IPS-18c (cell line): ENCODE measurements around the gene GET4.
"Not testable (repeated sequence)": the region's sequence is repeated elsewhere in the genome, so short reads cannot be mapped to it uniquely, and the experiment has no call there.

Source experiments
- H3K4me3 ChIP-seq: 2 replicates; pipeline ENCODE4 v1.7.0; 2013; ENCODE audit warnings: low read depth, mild to moderate bottlenecking, low read length, moderate library complexity; ENCODE audit not compliant: insufficient read depth
- H3K9me3 ChIP-seq: one replicate; pipeline ENCODE4 v1.6.1; 2013; ENCODE audit warnings: mild to moderate bottlenecking, low read length, moderate library complexity; ENCODE audit not compliant: control insufficient read depth, insufficient read depth

The GET4 gene

DNA sequence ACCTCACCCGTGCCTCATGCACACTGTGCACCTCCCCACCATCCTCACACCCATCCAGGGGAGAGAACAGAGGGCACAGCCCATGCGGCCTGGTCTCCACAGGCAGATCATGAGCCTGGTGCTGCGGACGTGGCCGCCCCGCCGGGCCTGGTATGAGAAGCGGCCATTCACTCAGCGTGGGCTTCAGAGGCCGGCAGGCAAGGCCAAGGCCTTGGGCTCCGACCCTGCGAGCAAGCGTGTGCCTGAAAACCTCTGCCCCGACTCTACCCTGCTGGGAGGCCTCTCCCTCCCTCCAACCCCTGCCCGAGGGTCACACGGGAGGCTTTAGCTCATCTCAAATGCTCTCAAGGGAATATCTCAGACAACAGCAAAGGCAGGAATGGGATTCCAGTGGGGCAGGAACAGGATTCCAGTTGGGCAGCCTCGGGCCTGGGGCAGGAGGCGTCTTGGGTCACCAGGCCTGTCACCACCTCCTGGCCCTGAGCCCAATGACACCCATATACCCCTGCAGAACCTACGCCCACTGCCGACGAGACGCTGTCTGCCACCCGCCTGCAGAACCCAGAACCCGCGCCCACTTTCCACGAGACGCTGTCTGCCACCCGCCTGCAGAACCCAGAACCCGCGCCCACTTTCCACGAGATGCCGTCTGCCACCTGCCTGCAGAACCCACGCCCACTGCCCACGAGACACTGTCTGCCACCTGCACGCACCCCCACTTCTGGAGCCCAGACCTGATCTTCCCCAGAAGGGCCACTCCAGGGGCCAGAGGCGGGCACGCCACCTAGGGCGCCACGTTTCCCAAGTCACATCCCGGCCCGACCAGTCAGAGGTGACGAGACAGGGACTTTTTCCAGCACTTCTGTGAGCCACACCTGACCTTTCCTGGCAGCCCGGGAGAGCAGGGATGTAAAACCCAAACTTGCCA, 39.2 kb downstream of the GET4 start:
- Histone ChIP-seq H3K4me3 (no peak overlapping the region), H3K9me3 (no peaks in the 10 kb centered on the region)

- H3K4me3 ChIP-seq, result no peak overlapping the region
- no peaks in the 10 kb centered on the region for H3K9me3 ChIP-seq
These were observed 40.1 kb downstream of the GET4 start for GRCh38 chr7:916291-916941.

DNA sequence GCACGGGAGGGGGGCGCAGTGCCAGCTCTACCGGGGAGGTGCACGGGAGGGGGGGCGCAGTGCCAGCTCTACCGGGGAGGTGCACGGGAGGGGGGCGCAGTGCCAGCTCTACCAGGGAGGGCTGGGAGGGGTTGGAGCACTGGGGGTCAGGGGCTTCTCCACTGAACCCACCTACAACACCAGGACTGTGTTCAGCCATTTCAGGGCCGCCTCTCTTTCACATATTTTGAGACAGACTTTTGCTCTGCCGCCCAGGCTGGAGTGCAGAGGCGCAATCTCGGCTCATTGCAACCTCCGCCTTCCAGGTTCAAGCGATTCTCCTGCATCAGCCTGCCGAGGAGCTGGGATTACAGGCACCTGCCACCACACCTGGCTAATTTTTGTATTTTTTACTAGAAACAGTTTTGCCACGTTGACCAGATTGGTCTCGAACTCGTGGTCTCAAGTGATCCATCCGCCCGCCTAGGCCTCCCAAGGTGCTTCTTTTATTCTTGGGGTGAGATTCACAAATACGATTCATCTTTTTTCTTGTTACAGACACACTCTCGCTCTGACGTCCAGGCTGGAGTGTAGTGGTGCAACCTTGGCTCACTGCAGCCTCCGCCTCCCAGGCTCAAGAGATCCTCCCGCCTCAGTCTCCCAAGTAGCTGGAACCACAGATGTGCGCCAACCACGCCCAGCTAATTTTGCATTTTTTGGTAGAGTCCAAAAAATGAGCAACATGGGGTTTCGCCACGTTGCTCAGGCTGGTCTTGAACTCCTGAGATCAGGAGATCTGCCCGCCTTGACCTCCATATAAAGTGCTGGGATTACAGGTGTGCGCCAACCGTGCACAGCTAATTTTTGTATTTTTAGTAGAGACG, 41.1 kb downstream of the GET4 start:
- Histone ChIP-seq H3K9me3 (no peaks in the 10 kb centered on the region), H3K4me3 (no peak overlapping the region)

GRCh38 chr7:918118-918425, 41.7 kb downstream of the GET4 start:
- Histone ChIP-seq H3K9me3 (no peaks in the 10 kb centered on the region), H3K4me3 (no peak overlapping the region)

GRCh38 chr7:918441-919113, 42.2 kb downstream of the GET4 start:
- Histone ChIP-seq H3K4me3 (no peak overlapping the region), H3K9me3 (no peaks in the 10 kb centered on the region)

DNA sequence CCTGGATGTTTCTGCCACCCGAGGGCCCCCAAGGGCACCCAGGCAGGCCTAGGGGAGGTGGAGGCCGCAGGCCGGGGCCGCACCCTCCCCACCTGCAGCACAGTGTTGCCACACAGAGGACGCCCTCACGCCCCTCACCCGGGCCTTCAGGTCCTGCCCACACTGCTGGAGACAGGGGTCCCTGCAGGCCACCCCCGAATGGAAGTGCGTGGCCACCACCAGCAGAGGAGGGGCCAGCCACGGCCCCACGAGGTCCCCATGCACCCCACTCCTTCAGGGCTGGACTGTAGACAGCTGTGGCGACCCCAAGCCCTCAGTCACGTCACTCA, 42.7 kb downstream of the GET4 start:
- Histone ChIP-seq H3K4me3 (no peak overlapping the region), H3K9me3 (no peaks in the 10 kb centered on the region)

DNA sequence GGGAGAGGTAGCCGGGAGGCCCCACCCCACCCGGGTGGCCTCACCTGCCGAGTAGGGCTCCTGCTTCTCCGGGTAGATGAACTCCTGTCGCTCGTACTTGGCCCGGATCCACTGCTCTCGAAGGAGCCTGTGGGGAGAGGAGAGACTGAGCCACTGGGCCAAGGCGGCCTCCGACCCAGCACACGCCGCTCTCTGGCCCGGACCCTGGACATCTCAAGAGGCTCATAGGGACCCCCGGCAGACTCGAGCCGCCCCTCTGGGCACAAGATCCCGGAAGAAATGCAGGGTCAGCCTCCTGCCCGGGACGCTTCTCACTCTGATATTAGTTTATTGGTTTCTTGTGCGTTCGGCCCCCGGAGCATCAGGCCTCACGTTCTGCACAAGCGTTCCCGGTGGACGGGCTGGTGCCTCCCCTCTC, 43.6 kb downstream of the GET4 start:
- H3K9me3 ChIP-seq, result peaks cover 2% of the 10 kb centered on the region
- no peak overlapping the region for H3K4me3 ChIP-seq

GRCh38 chr7:920351-921070, 44.2 kb downstream of the GET4 start:
- Histone ChIP-seq H3K4me3 (no peak overlapping the region), H3K9me3 (peaks cover 2% of the 10 kb centered on the region)

GRCh38 chr7:921071-921461, 44.7 kb downstream of the GET4 start:
- Histone ChIP-seq H3K9me3 (peaks cover 2% of the 10 kb centered on the region), H3K4me3 (no peak overlapping the region)

- Histone ChIP-seq H3K4me3 (no peak overlapping the region), H3K9me3 (peaks cover 2% of the 10 kb centered on the region)
These were observed 45.4 kb downstream of the GET4 start for GRCh38 chr7:921581-922333.

- Histone ChIP-seq H3K9me3 (peaks cover 2% of the 10 kb centered on the region), H3K4me3 (no peak overlapping the region)
These were observed 46.2 kb downstream of the GET4 start for GRCh38 chr7:922334-923107.

DNA sequence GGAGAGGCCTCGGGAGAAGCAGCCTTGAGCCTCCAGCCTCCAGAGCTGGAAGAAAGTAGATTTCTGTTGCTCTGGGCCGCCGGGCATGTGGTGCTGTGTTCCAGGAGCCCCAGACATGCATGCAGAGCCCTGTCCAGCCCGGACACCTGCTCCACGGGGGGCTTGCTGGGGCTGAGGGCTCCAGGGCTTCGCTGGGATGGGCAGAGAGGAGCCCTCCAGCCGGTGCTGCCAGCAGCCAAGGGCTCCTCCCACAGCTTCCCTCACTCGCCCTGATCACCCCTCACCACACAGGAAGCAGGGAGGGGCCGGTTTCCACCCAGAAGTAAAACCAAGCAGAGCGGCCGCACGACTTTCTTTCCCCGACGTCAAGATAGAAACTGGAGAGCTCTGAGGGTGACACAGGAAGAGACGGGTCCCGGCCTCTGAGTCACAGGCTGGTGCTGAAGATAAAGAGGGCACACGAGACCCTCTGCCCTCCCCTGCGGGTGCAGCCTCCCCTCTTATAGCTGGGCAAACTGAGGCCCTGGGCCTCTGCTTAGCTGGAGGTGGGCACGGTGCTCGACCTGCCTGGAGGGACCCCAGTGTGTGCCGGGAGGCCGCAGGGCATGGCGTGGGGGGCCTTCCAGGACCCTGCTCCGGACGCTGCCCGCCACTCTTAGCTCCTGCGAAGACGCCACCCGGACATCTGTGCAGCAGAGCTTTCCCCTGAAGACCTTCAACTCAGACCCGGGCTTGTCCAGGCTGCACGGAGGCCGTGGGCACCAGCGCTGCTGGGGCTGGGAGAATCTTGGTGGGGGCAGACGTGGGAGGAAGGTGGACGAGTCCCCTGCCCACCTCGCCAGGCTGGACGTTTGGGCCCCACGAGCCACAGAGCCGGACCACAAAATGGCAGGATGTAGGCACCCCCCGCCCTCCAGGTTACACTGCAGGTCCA, 47.0 kb downstream of the GET4 start:
- Histone ChIP-seq H3K9me3 (peaks cover 2% of the 10 kb centered on the region), H3K4me3 (no peak overlapping the region)

DNA sequence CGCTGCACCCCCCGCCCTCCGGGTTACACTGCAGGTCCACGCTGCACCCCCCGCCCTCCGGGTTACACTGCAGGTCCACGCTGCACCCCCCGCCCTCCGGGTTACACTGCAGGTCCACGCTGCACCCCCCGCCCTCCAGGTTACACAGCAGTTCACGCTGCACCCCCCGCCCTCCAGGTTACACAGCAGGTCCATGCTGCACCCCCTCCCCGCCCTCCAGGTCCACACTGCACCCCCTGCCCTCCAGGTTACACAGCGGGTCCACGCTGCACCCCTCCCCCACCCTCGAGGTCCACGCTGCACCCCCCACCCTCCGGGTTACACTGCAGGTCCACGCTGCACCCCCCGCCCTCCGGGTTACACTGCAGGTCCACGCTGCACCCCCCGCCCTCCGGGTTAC, 47.7 kb downstream of the GET4 start:
- not testable (repeated sequence) for H3K9me3 ChIP-seq, H3K4me3 ChIP-seq

- peaks cover 2% of the 10 kb centered on the region for H3K9me3 ChIP-seq
- H3K4me3 ChIP-seq, result no peak overlapping the region
These were observed 48.3 kb downstream of the GET4 start for GRCh38 chr7:924541-925231.
